WTC11 (cell line): Measurements from ENCODE around the gene TNS4. TPM values are rescaled to one million over a fixed set of nuclear protein-coding genes. Genes with fewer than 3 reads are reported as not detected.

ENCODE experiments used
- ATAC-seq: fragments of 200-7000 bp; cut with Tn5 transposase; 2 replicates; pipeline ENCODE4 v1.10.0; 2021; ENCODE audit warnings: mild to moderate bottlenecking, moderate library complexity
- CTCF ChIA-PET: fragments of 300-600 bp; sonication (Branson Sonifier 250); formaldehyde crosslinking; loops from one replicate; lab custom pipeline; 2021; ENCODE audit warnings: antibody characterized with exemption; lab: Charles Lee
- POLR2A ChIA-PET: fragments of 350-600 bp; sonication (Branson Sonifier 250); formaldehyde crosslinking; loops from one replicate; lab custom pipeline; 2021; ENCODE audit warnings: antibody characterized with exemption; lab: Charles Lee
- DNase-seq: peaks from one replicate; pipeline ENCODE4 v3.0.0; 2021; ENCODE audit warnings: low spot score
- H3K27ac Mint-ChIP-seq: 2 replicates; pipeline ENCODE4 v1.8.0; 2021; ENCODE audit warnings: mixed read lengths
- H3K27me3 Mint-ChIP-seq: 2 replicates; pipeline ENCODE4 v1.8.0; 2021; ENCODE audit warnings: low read depth, mild to moderate bottlenecking, moderate library complexity, mixed read lengths
- H3K36me3 Mint-ChIP-seq: 2 replicates; pipeline ENCODE4 v1.8.0; 2021; ENCODE audit warnings: mixed read lengths
- H3K4me1 Mint-ChIP-seq: 2 replicates; pipeline ENCODE4 v1.8.0; 2022; ENCODE audit warnings: mixed read lengths
- H3K4me3 Mint-ChIP-seq: 2 replicates; pipeline ENCODE4 v1.8.0; 2021; ENCODE audit warnings: mild to moderate bottlenecking, moderate library complexity, mixed read lengths
- H3K9me3 Mint-ChIP-seq: 2 replicates; pipeline ENCODE4 v1.8.0; 2021; ENCODE audit warnings: mixed read lengths
- CREB1 ChIP-seq: sonication (generic); formaldehyde crosslinking; IDR thresholded peaks from 2 replicates; pipeline ENCODE4 v1.8.0; 2023; ENCODE audit warnings: mild to moderate bottlenecking, missing genetic modification reagents
- CREM ChIP-seq: sonication (generic); formaldehyde crosslinking; IDR thresholded peaks from 2 replicates; pipeline ENCODE4 v1.8.1; 2022; ENCODE audit warnings: mild to moderate bottlenecking, missing genetic modification reagents, moderate library complexity
- ETV6 ChIP-seq: sonication (generic); formaldehyde crosslinking; IDR thresholded peaks from 2 replicates; pipeline ENCODE4 v1.8.1; 2022; ENCODE audit warnings: mild to moderate bottlenecking, missing genetic modification reagents
- FOXK1 ChIP-seq: sonication (generic); formaldehyde crosslinking; IDR thresholded peaks from 2 replicates; pipeline ENCODE4 v1.8.0; 2022; ENCODE audit warnings: mild to moderate bottlenecking, moderate library complexity, missing genetic modification reagents
- FOXP1 ChIP-seq: sonication (generic); formaldehyde crosslinking; IDR thresholded peaks from 2 replicates; pipeline ENCODE4 v1.8.0; 2022; ENCODE audit warnings: missing genetic modification reagents, mild to moderate bottlenecking, moderate library complexity, borderline replicate concordance
- GABPB1 ChIP-seq: sonication (generic); formaldehyde crosslinking; IDR thresholded peaks from 2 replicates; pipeline ENCODE4 v1.8.1; 2023; ENCODE audit warnings: mild to moderate bottlenecking, missing genetic modification reagents
- KAT7 ChIP-seq: sonication (generic); formaldehyde crosslinking; IDR thresholded peaks from 2 replicates; pipeline ENCODE4 v1.8.1; 2023; ENCODE audit warnings: missing genetic modification reagents, mild to moderate bottlenecking, borderline replicate concordance
- NR1H2 ChIP-seq: sonication (generic); formaldehyde crosslinking; IDR thresholded peaks from 2 replicates; pipeline ENCODE4 v1.9.0; 2021; ENCODE audit warnings: mild to moderate bottlenecking, moderate library complexity, missing genetic modification reagents
- SOX15 ChIP-seq: fragments of 250-450 bp; sonication (Bioruptor Pico); IDR thresholded peaks from 2 replicates; pipeline ENCODE4 v1.9.0; 2021; ENCODE audit warnings: mild to moderate bottlenecking
- TEAD1 ChIP-seq: sonication (generic); formaldehyde crosslinking; IDR thresholded peaks from 2 replicates; pipeline ENCODE4 v1.8.0; 2022; ENCODE audit warnings: mild to moderate bottlenecking, missing genetic modification reagents
- ZBTB21 ChIP-seq: sonication (generic); formaldehyde crosslinking; IDR thresholded peaks from 2 replicates; pipeline ENCODE4 v1.8.1; 2023; ENCODE audit warnings: mild to moderate bottlenecking, missing genetic modification reagents, borderline replicate concordance
- ZNF121 ChIP-seq: sonication (generic); formaldehyde crosslinking; IDR thresholded peaks from 2 replicates; pipeline ENCODE4 v1.8.0; 2023; ENCODE audit warnings: missing genetic modification reagents
- ZNF138 ChIP-seq: sonication (generic); formaldehyde crosslinking; conservative IDR thresholded peaks from 2 replicates; pipeline ENCODE4 v1.8.1; 2022; ENCODE audit warnings: mild to moderate bottlenecking, moderate library complexity, missing genetic modification reagents
- ZNF219 ChIP-seq: sonication (generic); formaldehyde crosslinking; IDR thresholded peaks from 2 replicates; pipeline ENCODE4 v1.8.0; 2023; ENCODE audit warnings: missing genetic modification reagents, mild to moderate bottlenecking, borderline replicate concordance
- ZNF423 ChIP-seq: fragments of 250-450 bp; sonication (Bioruptor Pico); IDR thresholded peaks from 2 replicates; pipeline ENCODE4 v2.1.2; 2022; ENCODE audit warnings: mild to moderate bottlenecking, moderate library complexity
- ZNF671 ChIP-seq: fragments of 250-450 bp; sonication (Bioruptor Pico); IDR thresholded peaks from 2 replicates; pipeline ENCODE4 v1.8.0; 2021; ENCODE audit warnings: mild to moderate bottlenecking
- total RNA-seq: library from RNA; stranded (reverse); gene quantifications from 3 replicates; pipeline ENCODE4 v1.2.3, GENCODE V29; 2021
- TF ChIP-seq, protein P1 (sequence below): sonication (generic); formaldehyde crosslinking; IDR thresholded peaks from 2 replicates; pipeline ENCODE4 v1.8.0; 2023; ENCODE audit warnings: mild to moderate bottlenecking, missing genetic modification reagents
- TF ChIP-seq, protein P2 (sequence below): sonication (generic); formaldehyde crosslinking; conservative IDR thresholded peaks from 2 replicates; pipeline ENCODE4 v1.8.1; 2022; ENCODE audit warnings: mild to moderate bottlenecking, missing genetic modification reagents
- TF ChIP-seq, protein P3 (sequence below): sonication (generic); formaldehyde crosslinking; IDR thresholded peaks from 2 replicates; pipeline ENCODE4 v1.8.1; 2023; ENCODE audit warnings: mild to moderate bottlenecking, missing genetic modification reagents, moderate library complexity
- TF ChIP-seq, protein P4 (sequence below): fragments of 250-450 bp; sonication (Bioruptor Pico); IDR thresholded peaks from 2 replicates; pipeline ENCODE4 v1.9.0; 2021; ENCODE audit warnings: mild to moderate bottlenecking
- TF ChIP-seq, protein P5 (sequence below): fragments of 250-450 bp; sonication (Bioruptor Pico); IDR thresholded peaks from 2 replicates; pipeline ENCODE4 v1.9.0; 2021; ENCODE audit warnings: mild to moderate bottlenecking
- TF ChIP-seq, protein P6 (sequence below): fragments of 250-450 bp; sonication (Bioruptor Pico); conservative IDR thresholded peaks from 2 replicates; pipeline ENCODE4 v1.9.0; 2021; ENCODE audit warnings: mild to moderate bottlenecking
- TF ChIP-seq, protein P7 (sequence below): sonication (generic); formaldehyde crosslinking; IDR thresholded peaks from 2 replicates; pipeline ENCODE4 v1.8.1; 2022; ENCODE audit warnings: mild to moderate bottlenecking, missing genetic modification reagents, moderate library complexity, borderline replicate concordance
- TF ChIP-seq, protein P8 (sequence below): sonication (generic); formaldehyde crosslinking; IDR thresholded peaks from 2 replicates; pipeline ENCODE4 v1.8.1; 2022; ENCODE audit warnings: mild to moderate bottlenecking, moderate library complexity, missing genetic modification reagents

Gene TNS4
- total RNA-seq, 1 experiment from 2014 or later: 0.87 TPM

DNA sequence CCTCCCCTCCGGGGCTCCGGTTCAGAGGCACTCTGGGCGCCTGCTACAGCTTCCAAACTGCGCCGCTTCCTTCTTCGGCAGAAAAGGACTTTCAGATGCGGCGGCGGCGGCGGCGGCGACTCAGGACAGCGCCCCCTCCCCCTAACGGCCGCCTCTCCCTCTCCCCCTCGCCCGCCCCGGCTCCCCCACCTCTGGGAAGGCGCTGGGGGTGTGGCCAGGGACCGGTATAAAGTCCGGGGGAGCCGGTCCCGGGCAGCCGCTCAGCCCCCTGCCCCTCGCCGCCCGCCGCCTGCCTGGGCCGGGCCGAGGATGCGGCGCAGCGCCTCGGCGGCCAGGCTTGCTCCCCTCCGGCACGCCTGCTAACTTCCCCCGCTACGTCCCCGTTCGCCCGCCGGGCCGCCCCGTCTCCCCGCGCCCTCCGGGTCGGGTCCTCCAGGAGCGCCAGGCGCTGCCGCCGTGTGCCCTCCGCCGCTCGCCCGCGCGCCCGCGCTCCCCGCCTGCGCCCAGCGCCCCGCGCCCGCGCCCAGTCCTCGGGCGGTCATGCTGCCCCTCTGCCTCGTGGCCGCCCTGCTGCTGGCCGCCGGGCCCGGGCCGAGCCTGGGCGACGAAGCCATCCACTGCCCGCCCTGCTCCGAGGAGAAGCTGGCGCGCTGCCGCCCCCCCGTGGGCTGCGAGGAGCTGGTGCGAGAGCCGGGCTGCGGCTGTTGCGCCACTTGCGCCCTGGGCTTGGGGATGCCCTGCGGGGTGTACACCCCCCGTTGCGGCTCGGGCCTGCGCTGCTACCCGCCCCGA, 58.0 kb downstream of the TNS4 start, which contains the start of gene IGFBP4:
Gene IGFBP4, plus strand, starts transcription at position 255 of the 792 bp plus-strand sequence. Its CDS starts 286 bp downstream, at position 541.
- 0 out of 2 replicates have a peak within 1 kb of the TSS, but pooled peaks have one; percentile 53 for H3K27ac Mint-ChIP-seq
- H3K9me3 Mint-ChIP-seq: no peaks in the 10 kb centered on the region
- peaks cover 12% of the 10 kb centered on the region for H3K27me3 Mint-ChIP-seq
- POLR2A ChIA-PET: interaction anchor here (0.7 to 1.2 kb wide), 4 partner anchors 17 to 47 kb away, joined by 4 to 5 read pairs (median 4); partner anchors contain the start of gene TOP2A
- DNase-seq: peak; percentile 88
- H3K4me1 Mint-ChIP-seq: peaks cover 42% of the 10 kb centered on the region
- peak within 1 kb of the TSS; percentile 83 for H3K4me3 Mint-ChIP-seq
- no peaks in the 10 kb centered on the region for H3K36me3 Mint-ChIP-seq
- ATAC-seq: peak; percentile 76
- CTCF ChIA-PET: interaction anchor here (0.8 to 17.3 kb wide), 22 partner anchors 8 to 117 kb away, joined by 3 to 293 read pairs (median 4); partner anchors contain the start of genes GJD3 and TOP2A
- TF ChIP-seq ZNF121 (CRISPR knock-in tag): no peak
- TF ChIP-seq, protein P1, sequence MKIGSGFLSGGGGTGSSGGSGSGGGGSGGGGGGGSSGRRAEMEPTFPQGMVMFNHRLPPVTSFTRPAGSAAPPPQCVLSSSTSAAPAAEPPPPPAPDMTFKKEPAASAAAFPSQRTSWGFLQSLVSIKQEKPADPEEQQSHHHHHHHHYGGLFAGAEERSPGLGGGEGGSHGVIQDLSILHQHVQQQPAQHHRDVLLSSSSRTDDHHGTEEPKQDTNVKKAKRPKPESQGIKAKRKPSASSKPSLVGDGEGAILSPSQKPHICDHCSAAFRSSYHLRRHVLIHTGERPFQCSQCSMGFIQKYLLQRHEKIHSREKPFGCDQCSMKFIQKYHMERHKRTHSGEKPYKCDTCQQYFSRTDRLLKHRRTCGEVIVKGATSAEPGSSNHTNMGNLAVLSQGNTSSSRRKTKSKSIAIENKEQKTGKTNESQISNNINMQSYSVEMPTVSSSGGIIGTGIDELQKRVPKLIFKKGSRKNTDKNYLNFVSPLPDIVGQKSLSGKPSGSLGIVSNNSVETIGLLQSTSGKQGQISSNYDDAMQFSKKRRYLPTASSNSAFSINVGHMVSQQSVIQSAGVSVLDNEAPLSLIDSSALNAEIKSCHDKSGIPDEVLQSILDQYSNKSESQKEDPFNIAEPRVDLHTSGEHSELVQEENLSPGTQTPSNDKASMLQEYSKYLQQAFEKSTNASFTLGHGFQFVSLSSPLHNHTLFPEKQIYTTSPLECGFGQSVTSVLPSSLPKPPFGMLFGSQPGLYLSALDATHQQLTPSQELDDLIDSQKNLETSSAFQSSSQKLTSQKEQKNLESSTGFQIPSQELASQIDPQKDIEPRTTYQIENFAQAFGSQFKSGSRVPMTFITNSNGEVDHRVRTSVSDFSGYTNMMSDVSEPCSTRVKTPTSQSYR (CRISPR knock-in tag): no peak
- TF ChIP-seq, protein P2, sequence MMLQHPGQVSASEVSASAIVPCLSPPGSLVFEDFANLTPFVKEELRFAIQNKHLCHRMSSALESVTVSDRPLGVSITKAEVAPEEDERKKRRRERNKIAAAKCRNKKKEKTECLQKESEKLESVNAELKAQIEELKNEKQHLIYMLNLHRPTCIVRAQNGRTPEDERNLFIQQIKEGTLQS (CRISPR knock-in tag): no peak
- no peak for TF ChIP-seq ZNF671 (CRISPR knock-in tag)
- no peak for TF ChIP-seq NR1H2 (CRISPR knock-in tag)
- peak; percentile 63; the same call in 1 of the 2 replicates for TF ChIP-seq CREM
- no peak for TF ChIP-seq SOX15 (CRISPR knock-in tag)
- TF ChIP-seq, protein P3, sequence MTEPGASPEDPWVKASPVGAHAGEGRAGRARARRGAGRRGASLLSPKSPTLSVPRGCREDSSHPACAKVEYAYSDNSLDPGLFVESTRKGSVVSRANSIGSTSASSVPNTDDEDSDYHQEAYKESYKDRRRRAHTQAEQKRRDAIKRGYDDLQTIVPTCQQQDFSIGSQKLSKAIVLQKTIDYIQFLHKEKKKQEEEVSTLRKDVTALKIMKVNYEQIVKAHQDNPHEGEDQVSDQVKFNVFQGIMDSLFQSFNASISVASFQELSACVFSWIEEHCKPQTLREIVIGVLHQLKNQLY (CRISPR knock-in tag): no peak
- TF ChIP-seq ZNF423 (CRISPR knock-in tag): peak; percentile 76
- TF ChIP-seq, protein P4, sequence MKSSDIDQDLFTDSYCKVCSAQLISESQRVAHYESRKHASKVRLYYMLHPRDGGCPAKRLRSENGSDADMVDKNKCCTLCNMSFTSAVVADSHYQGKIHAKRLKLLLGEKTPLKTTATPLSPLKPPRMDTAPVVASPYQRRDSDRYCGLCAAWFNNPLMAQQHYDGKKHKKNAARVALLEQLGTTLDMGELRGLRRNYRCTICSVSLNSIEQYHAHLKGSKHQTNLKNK (CRISPR knock-in tag): no peak
- TF ChIP-seq CREB1 (CRISPR knock-in tag): no peak
- peak; percentile 37; the same call in 1 of the 2 replicates for TF ChIP-seq ZNF219 (CRISPR knock-in tag)
- TF ChIP-seq, protein P5, sequence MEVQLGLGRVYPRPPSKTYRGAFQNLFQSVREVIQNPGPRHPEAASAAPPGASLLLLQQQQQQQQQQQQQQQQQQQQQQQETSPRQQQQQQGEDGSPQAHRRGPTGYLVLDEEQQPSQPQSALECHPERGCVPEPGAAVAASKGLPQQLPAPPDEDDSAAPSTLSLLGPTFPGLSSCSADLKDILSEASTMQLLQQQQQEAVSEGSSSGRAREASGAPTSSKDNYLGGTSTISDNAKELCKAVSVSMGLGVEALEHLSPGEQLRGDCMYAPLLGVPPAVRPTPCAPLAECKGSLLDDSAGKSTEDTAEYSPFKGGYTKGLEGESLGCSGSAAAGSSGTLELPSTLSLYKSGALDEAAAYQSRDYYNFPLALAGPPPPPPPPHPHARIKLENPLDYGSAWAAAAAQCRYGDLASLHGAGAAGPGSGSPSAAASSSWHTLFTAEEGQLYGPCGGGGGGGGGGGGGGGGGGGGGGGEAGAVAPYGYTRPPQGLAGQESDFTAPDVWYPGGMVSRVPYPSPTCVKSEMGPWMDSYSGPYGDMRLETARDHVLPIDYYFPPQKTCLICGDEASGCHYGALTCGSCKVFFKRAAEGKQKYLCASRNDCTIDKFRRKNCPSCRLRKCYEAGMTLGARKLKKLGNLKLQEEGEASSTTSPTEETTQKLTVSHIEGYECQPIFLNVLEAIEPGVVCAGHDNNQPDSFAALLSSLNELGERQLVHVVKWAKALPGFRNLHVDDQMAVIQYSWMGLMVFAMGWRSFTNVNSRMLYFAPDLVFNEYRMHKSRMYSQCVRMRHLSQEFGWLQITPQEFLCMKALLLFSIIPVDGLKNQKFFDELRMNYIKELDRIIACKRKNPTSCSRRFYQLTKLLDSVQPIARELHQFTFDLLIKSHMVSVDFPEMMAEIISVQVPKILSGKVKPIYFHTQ: no peak
- peak; percentile 91; the same call in 1 of the 2 replicates for TF ChIP-seq KAT7
- 0 out of 2 replicates have a peak, but pooled peaks have one; percentile 61 for TF ChIP-seq GABPB1 (CRISPR knock-in tag)
- TF ChIP-seq, protein P6, sequence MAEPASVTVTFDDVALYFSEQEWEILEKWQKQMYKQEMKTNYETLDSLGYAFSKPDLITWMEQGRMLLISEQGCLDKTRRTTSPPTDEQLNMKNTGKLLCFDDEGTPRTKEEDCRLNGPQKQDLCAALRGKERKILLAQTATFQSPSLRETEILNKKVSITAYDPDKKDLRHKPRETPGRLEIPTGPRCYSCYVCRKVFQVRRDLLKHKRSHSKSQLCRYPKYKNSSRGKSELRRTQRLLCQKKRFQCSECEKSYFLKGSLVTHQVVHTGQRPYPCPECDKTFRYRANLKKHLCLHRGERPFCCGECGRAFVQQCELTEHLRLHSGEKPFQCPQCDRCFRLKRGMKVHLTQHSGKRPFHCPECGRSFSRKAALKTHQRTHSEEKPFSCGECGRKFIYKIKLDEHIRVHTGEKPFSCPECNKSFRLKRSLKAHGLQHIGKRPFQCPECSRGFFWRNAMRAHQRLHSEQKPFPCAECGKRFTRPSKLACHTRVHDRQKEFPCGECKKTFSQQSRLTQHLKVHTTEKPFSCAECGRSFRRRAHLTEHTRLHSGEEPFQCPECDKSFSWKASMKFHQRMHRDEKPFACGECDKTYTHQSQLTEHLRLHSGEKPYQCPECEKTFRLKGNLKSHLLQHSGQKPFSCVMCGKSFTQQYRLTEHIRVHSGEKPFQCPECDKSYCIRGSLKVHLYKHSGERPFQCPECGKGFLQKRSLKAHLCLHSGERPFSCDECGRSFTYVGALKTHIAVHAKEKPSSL (CRISPR knock-in tag): no peak
- TF ChIP-seq ETV6: no peak
- TF ChIP-seq, protein P7, sequence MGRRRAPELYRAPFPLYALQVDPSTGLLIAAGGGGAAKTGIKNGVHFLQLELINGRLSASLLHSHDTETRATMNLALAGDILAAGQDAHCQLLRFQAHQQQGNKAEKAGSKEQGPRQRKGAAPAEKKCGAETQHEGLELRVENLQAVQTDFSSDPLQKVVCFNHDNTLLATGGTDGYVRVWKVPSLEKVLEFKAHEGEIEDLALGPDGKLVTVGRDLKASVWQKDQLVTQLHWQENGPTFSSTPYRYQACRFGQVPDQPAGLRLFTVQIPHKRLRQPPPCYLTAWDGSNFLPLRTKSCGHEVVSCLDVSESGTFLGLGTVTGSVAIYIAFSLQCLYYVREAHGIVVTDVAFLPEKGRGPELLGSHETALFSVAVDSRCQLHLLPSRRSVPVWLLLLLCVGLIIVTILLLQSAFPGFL (CRISPR knock-in tag): no peak
- TF ChIP-seq, protein P8, sequence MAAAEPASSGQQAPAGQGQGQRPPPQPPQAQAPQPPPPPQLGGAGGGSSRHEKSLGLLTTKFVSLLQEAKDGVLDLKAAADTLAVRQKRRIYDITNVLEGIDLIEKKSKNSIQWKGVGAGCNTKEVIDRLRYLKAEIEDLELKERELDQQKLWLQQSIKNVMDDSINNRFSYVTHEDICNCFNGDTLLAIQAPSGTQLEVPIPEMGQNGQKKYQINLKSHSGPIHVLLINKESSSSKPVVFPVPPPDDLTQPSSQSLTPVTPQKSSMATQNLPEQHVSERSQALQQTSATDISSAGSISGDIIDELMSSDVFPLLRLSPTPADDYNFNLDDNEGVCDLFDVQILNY: 0 out of 2 replicates have a peak, but pooled peaks have one; percentile 47
- TF ChIP-seq ZNF138: no peak
- TF ChIP-seq FOXP1 (CRISPR knock-in tag): peak; percentile 77
- no peak for TF ChIP-seq ZBTB21 (CRISPR knock-in tag)
- TF ChIP-seq TEAD1 (CRISPR knock-in tag): no peak
- 0 out of 2 replicates have a peak, but pooled peaks have one; percentile 56 for TF ChIP-seq FOXK1 (CRISPR knock-in tag)
